ENCODE results near the gene SUSD1.

DNA sequence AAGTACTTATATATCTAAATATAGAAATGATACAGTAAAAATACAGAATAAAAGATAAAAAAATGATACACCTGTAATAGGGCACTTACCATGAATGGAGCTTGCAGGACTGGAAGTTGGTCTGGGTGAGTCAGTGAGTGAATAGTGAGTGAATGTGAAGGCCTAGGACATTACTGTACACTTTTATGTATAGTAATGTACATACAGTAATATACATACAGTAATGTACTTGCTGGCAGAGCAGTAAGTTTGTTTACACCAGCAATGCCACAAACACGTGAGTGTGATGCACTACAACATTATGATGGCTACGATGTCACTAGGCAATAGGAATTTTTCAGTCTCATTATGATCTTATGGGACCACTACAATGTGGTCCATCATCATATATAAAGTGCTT is 34.2 kb downstream of the SUSD1 start:
- no peak for TF ChIP-seq CTCF (IDR thresholded peaks at IDR 0.05)
- no peak for TF ChIP-seq POLR2A (IDR thresholded peaks at IDR 0.05)
- TF ChIP-seq EP300 (IDR thresholded peaks at IDR 0.05), result no peak
